ENCODE results near the gene AKAP1. TPM values are rescaled to one million over a fixed set of nuclear protein-coding genes. Genes with fewer than 3 reads are reported as not detected.

Gene AKAP1
- total RNA-seq, 2 experiments from 2014 or later = 27.3 to 28.6 TPM

DNA sequence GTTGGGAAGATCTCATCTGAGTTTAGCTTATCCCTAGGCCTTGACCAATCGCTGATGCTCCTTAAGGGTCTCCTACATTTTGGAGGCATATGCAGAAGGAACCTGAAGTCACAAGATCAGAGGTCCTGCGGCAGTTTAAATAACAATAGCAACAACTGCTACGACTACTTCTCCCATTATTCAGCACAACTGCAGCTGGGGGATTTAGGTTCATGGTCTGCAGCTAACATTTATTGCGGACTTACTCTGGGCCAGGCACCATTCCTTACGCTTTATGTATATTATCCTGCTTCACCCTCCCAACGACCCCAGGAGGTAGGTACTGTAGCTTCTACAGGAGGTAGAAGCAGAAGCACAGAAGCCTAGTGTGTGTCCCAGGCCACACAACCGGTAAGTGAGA lies 59.5 kb downstream of the AKAP1 start:
- H3K27ac Mint-ChIP-seq = no peak overlapping the region
- CTCF ChIA-PET = interaction anchor here (1.2 to 2.0 kb wide), 2 partner anchors 28 to 639 kb away, joined by 3 to 9 read pairs; no protein-coding TSS in a partner anchor

DNA sequence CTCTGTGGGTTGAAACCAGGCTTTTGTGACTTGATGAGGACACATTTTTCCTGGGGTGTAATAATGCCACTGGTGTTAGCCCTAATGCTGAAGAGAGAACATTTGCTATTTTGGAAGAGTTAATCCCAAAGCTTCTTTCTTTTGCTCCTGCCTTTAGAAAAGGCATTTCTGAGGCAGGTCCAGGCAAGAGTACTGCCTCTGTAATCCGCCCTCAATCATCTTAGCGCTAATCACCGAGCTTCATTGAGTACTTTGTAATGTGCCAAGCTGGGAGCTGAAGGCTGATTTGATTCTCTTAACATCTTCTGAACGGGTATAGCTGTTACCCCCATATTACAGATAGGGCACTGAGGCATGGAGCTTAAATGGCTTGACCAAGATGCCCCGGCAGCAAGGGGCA lies 60.3 kb downstream of the AKAP1 start:
- POLR2A ChIA-PET = no interaction called here
- H3K27me3 Mint-ChIP-seq = peaks cover 11% of the 10 kb centered on the region

More for the DNA sequence above, 59.5 kb downstream of the AKAP1 start:
- TF ChIP-seq, protein P1, sequence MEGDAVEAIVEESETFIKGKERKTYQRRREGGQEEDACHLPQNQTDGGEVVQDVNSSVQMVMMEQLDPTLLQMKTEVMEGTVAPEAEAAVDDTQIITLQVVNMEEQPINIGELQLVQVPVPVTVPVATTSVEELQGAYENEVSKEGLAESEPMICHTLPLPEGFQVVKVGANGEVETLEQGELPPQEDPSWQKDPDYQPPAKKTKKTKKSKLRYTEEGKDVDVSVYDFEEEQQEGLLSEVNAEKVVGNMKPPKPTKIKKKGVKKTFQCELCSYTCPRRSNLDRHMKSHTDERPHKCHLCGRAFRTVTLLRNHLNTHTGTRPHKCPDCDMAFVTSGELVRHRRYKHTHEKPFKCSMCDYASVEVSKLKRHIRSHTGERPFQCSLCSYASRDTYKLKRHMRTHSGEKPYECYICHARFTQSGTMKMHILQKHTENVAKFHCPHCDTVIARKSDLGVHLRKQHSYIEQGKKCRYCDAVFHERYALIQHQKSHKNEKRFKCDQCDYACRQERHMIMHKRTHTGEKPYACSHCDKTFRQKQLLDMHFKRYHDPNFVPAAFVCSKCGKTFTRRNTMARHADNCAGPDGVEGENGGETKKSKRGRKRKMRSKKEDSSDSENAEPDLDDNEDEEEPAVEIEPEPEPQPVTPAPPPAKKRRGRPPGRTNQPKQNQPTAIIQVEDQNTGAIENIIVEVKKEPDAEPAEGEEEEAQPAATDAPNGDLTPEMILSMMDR (IDR thresholded peaks at IDR 0.05) = no peak
- POLR2A ChIA-PET = no interaction called here
- H3K27me3 Mint-ChIP-seq = peaks cover 8% of the 10 kb centered on the region
- no peaks in the 10 kb centered on the region for H3K4me1 Mint-ChIP-seq (ENCODE audit: low read depth)
- H3K9me3 Mint-ChIP-seq = no peaks in the 10 kb centered on the region
- H3K4me3 Mint-ChIP-seq = no peak overlapping the region
- no peak for ATAC-seq
- no peaks in the 10 kb centered on the region for H3K36me3 Mint-ChIP-seq (ENCODE audit: low read depth)
- DNase-seq = no peak
- intact Hi-C loops (cut with micrococcal nuclease) = no loop called here

DNA sequence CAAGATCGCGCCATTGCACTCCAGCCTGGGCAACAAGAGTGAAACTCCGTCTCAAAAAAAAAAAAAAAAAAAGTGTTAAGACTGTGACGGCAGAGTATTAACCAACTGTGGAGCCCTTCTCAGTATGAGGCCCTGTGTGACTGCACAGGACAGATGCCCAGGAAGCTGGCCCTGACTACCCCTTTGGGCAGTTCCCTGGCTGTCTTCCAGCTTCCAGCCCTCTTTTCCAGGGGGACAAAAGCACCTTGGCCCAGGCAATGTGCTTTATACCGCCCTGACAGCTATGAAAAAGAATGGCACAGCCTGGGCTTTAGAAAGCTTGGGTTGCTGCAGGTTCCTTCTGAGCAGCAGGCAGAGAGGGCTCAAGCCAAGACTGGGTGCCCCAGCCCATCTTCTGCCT lies 61.2 kb downstream of the AKAP1 start:
- ChIA-PET CTCF (no interaction called here), POLR2A (no interaction called here)
- Mint-ChIP-seq H3K27ac (no peak overlapping the region), H3K9me3 (no peaks in the 10 kb centered on the region), H3K4me3 (no peak overlapping the region), H3K4me1 (ENCODE audit: low read depth) (no peaks in the 10 kb centered on the region), H3K36me3 (ENCODE audit: low read depth) (no peaks in the 10 kb centered on the region), H3K27me3 (peaks cover 11% of the 10 kb centered on the region)
- ATAC-seq = no peak
- DNase-seq = no peak
- TF ChIP-seq, protein P1 (IDR thresholded peaks at IDR 0.05) = no peak
- intact Hi-C loops (cut with micrococcal nuclease) = no loop called here

More for the DNA sequence above, 60.3 kb downstream of the AKAP1 start:
- H3K9me3 Mint-ChIP-seq = no peaks in the 10 kb centered on the region
- H3K4me1 Mint-ChIP-seq (ENCODE audit: low read depth) = no peaks in the 10 kb centered on the region
- TF ChIP-seq, protein P1 (IDR thresholded peaks at IDR 0.05) = no peak
- ATAC-seq (no peak), DNase-seq (no peak)
- H3K36me3 Mint-ChIP-seq (ENCODE audit: low read depth) = no peaks in the 10 kb centered on the region
- no peak overlapping the region for H3K27ac Mint-ChIP-seq
- no peak overlapping the region for H3K4me3 Mint-ChIP-seq
- CTCF ChIA-PET = interaction anchor here (1.0 kb wide), 1 partner anchor 135 kb away, joined by 3 read pairs; no protein-coding TSS in a partner anchor
- intact Hi-C loops (cut with micrococcal nuclease) = no loop called here

DNA sequence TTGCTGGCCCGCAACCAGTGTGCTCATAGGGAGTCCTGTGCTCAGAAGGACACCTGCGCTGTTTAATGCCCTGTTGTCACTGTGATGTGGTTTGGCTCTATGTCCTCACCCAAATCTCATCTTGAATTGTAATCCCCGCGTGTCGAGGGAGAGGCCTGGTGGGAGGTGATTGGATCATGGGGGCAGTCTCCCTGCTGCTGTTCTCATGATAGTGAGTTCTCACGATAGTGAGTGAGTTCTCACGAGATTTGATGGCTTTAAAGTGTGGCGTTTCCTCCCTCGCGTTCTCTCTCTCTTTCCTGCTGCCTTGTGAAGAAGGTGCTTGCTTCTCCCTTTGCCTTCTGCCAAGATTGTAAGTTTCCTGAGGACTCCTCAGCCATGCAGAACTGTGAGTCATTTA lies 66.8 kb downstream of the AKAP1 start:
- Mint-ChIP-seq H3K27ac (no peak overlapping the region), H3K4me1 (ENCODE audit: low read depth) (no peaks in the 10 kb centered on the region), H3K36me3 (ENCODE audit: low read depth) (no peaks in the 10 kb centered on the region), H3K9me3 (no peaks in the 10 kb centered on the region), H3K27me3 (peaks cover 10% of the 10 kb centered on the region), H3K4me3 (no peak overlapping the region)
- intact Hi-C loops (cut with micrococcal nuclease) = no loop called here
- CTCF ChIA-PET = no interaction called here
- no peak for DNase-seq
- TF ChIP-seq, protein P1 (IDR thresholded peaks at IDR 0.05) = no peak
- no peak for ATAC-seq
- POLR2A ChIA-PET = no interaction called here

DNA sequence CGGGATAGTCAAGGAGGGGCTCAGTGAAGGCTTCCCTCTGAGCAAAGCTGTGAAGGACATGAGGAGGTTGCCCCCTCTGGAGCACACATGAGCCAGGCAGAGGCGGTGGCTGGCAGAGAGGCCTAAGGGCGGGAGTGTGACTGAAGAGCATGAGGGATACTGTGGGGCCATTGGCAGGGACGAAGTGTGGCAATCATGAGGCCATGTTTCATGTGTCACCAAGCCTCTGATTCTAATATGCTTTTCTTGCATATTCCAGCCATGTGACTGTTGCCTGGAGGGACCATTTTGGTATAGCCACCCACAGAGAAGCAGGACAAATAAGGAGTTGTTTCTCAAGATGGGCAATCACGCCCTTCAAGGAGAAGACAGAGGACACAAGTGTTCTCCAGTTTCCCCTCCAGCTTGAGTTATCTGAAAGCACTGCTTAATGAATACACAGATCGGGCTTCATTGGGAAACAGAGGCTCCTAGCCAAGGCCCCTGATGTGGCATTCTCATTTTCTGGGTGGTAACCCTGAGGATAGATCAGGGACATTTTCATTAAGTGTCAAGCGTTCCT lies 68.0 kb downstream of the AKAP1 start:
- H3K36me3 Mint-ChIP-seq (ENCODE audit: low read depth) = no peaks in the 10 kb centered on the region

More for the DNA sequence above, 68.0 kb downstream of the AKAP1 start:
- DNase-seq (no peak), ATAC-seq (no peak)
- no peak overlapping the region for H3K27ac Mint-ChIP-seq
- H3K9me3 Mint-ChIP-seq = no peaks in the 10 kb centered on the region
- intact Hi-C loops (cut with micrococcal nuclease) = no loop called here
- ChIA-PET CTCF (interaction anchor here (0.8 to 1.3 kb wide), 3 partner anchors 91 to 680 kb away, joined by 3 to 7 read pairs (median 5); no protein-coding TSS in a partner anchor), POLR2A (no interaction called here)
- H3K27me3 Mint-ChIP-seq = peaks cover 10% of the 10 kb centered on the region
- no peaks in the 10 kb centered on the region for H3K4me1 Mint-ChIP-seq (ENCODE audit: low read depth)
- no peak overlapping the region for H3K4me3 Mint-ChIP-seq
- TF ChIP-seq, protein P1 (IDR thresholded peaks at IDR 0.05) = no peak
